HG02610 (cell line): ENCODE results near the gene MNT.
"Not testable (repeated sequence)": the region's sequence is repeated elsewhere in the genome, so short reads cannot be mapped to it uniquely, and the experiment has no call there.

Experiments
- ATAC-seq: cut with Tn5 transposase; IDR thresholded peaks from one replicate; pipeline ENCODE4 v1.9.1; 2021; ENCODE audit warnings: mild to moderate bottlenecking, moderate library complexity; ENCODE audit not compliant: unreplicated experiment

Gene MNT, protein sequence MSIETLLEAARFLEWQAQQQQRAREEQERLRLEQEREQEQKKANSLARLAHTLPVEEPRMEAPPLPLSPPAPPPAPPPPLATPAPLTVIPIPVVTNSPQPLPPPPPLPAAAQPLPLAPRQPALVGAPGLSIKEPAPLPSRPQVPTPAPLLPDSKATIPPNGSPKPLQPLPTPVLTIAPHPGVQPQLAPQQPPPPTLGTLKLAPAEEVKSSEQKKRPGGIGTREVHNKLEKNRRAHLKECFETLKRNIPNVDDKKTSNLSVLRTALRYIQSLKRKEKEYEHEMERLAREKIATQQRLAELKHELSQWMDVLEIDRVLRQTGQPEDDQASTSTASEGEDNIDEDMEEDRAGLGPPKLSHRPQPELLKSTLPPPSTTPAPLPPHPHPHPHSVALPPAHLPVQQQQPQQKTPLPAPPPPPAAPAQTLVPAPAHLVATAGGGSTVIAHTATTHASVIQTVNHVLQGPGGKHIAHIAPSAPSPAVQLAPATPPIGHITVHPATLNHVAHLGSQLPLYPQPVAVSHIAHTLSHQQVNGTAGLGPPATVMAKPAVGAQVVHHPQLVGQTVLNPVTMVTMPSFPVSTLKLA

DNA sequence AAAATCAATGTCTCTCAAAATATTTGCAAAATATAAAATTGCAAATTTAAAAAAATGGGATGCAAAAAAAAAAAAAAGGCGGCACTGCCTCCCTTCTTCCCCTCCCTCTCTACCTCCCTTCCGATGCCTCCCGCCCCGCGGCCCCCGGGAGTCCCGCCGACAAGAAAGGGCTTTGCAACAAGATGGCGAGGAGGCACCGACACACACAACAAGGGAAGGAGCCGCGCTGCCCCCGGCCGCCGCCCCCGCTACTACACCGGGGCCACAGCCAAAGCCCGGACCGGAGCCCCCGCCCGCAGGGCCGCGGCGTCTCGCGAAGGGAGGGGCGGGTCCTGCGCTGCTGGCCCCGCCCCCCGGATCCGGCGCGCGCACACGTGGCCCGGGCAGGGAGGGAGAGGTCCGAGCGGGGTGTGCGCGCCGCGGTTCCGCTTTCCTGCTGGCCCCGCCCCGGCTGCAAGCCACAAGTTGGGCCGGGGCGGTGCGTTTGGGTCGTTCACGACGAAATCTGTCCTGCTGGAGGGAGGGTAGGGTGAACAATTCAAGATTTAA is at the start of gene MNT:
Gene MNT (minus strand): TSS at position 184 of the 549 bp plus-strand sequence. CDS start 348 bp downstream, outside the sequence.
- ATAC-seq: peak; percentile 32

DNA sequence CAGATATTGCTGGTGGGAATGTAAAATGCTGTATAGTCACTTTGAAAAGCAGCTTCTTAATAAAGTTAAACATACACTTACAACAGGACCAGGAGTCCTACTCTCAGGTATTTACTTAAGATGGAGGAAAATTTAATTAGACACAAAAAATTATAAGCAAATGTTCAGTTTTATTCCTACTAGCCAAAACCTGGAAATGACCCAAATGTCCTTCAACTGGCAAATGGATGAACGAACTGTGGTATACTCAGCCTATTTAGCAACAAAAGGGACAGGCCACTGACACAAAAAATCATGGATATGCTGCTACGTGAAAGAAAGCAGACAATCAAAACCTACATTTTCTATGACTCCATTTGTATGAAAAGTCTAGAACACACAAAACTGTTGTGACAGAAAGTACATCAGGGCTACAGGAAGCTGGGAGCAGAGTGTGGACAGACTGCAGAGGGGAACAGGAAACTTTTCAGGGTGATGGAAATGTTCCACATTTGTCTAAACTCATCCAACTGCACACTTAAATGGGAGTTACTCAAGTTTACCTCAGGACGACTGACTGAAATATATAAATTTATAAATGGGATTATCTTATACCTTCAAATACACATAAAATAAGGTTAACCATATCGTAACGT is 49.3 kb upstream of the MNT start:
- ATAC-seq: no peak

- ATAC-seq: no peak
Measured at GRCh38 chr17:2449486-2449885, 48.6 kb upstream of the MNT start.

DNA sequence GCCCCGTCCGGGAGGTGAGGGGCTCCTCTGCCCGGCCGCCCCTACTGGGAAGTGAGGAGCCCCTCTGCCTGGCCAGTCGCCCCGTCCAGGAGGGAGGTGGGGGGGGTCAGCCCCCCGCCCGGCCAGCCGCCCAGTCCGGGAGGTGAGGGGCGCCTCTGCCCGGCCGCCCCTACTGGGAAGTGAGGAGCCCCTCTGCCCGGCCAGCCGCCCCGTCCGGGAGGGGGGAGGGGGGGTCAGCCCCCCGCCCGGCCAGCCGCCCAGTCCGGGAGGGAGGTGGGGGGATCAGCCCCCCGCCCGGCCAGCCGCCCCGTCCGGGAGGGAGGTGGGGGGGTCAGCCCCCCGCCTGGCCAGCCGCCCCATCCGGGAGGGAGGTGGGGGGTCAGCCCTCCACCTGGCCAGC is 46.6 kb upstream of the MNT start:
- not testable (repeated sequence) for ATAC-seq

DNA sequence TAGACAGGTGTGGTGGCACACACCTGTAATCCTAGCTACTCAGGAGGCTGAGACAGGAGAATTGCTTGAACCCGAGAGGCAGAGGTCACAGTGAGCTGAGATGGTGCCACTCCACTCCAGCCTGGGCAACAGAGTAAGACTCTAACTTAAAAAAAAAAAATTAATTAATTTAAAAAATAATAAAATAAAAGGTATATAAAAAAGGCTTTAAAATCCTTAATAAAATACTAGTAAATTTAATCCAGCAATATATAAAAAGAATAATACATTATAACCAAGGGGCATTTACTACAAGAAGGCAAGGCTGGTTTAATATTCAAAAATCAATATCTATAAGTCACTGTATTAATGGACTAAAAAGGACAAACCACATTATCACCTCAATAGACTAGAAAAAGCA is 44.8 kb upstream of the MNT start:
- ATAC-seq: no peak

- no peak for ATAC-seq
Measured at GRCh38 chr17:2444382-2444781, 43.5 kb upstream of the MNT start.

- ATAC-seq: no peak
Measured at GRCh38 chr17:2442166-2442565, 41.3 kb upstream of the MNT start.

- ATAC-seq: no peak
Measured at GRCh38 chr17:2440930-2441329, 40.1 kb upstream of the MNT start.

DNA sequence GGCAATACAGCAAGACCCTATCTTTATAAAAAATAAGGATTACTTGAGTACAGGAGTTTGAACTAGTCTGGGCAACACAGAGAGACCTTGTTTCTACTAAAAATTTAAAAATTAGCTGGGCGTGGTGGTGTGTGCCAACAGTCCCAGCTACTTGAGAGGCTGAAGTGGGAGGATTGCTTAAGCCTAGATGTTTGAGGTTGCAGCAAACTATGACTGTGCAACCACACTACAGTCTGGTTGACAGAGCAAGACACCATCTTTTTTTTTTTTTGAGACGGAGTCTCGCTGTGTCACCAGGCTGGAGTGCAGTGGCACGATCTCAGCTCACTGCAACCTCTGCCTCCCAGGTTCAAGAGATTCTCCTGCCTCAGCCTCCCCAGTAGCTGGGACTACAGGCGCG is 39.1 kb upstream of the MNT start:
- not testable (repeated sequence) for ATAC-seq

- no peak for ATAC-seq
Measured at GRCh38 chr17:2438823-2439222, 38.0 kb upstream of the MNT start.

DNA sequence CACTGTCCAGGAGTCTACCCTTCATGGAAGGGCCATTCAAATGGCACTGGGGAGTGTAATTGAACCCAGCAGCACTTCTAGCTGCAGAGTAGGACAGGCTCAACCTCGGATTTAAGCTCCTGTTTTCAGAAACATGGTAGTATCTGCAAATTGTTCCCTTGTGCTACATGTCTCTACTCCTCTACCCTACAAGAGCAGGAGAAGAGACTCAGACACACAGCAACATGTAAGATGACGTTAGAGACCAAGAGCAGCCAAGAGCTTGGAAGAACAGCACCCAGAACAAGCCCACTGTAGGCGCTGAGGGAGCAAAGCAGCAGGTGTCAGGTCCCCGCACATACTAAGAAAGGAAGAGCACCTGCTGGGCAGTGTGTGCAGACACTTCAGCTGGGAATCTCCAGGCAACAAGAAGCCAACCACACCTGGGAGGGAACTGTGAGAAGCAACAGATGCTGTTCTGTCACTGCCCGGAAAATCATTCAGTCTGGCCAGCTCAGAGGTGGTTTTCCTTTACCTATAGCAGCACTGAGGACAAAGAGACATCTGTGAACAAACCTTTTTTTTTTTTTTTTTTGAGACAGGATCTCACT is 35.6 kb upstream of the MNT start:
- no peak for ATAC-seq

- ATAC-seq: no peak
Measured at GRCh38 chr17:2435862-2436261, 35.0 kb upstream of the MNT start.

DNA sequence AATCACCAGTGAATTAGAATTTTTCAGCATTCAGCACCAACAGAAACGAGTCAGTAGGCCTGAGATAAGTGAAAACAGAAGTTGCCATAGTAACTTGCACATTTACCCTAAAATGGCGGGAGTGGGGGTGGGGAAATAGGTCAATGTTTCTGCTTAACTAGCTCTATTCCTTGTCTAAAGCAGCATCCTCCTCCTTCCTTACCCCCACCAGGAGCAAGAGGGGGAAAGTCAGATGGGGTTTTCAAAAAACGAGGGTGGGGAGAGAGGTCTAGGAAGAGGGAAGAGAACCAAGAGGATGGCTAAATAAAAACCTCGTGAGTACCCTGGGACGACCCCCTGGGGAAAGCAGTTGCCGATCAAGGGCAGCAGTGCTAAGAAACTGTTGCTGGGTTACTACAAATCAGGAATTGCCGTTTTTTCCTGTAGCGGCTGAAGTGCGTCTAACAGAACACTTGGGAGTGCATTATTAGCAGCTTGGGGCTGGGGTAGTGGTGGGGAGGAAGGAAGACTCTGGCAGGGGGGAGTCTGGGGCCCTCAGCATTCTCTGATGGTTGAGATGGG is 34.4 kb upstream of the MNT start:
- ATAC-seq: no peak

DNA sequence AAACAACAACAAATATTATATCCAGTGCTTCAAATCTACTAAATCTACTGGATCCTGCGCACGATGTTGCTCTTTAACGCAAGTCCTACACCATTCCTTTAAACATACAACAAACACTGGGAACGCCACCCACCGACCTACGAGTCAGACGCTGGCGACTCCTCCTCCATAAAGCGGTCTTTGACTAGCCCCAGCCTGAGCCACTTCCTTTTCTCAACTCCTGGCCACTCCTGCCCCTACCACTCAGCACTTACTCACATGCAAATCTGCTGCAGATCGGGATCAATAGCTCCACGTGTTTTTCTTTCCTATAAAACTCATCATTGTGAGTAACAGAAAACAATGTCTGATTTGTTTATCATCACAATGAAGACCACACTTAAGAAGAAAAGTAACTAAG is 32.8 kb upstream of the MNT start:
- ATAC-seq: no peak

DNA sequence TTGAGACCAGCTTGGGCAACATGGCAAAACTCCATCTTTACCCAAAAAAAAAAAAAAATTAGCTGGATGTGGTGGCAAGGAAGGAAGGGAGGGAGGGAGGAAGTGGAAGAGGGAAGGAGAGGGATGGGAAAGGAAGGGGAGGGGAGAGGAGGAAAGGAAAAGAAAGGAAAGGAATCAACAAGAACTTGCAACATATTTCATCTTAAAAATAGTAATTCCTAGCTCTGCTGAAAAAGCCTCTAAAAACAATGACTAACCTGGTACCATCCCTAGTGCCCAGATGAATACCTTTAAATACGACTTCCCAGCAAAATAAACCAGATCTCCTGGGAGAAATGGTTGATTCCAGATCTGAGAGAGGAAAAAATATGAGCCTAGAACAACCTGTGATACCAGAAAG is 27.1 kb upstream of the MNT start:
- no peak for ATAC-seq

- no peak for ATAC-seq
Measured at GRCh38 chr17:2427215-2427614, 26.4 kb upstream of the MNT start.

DNA sequence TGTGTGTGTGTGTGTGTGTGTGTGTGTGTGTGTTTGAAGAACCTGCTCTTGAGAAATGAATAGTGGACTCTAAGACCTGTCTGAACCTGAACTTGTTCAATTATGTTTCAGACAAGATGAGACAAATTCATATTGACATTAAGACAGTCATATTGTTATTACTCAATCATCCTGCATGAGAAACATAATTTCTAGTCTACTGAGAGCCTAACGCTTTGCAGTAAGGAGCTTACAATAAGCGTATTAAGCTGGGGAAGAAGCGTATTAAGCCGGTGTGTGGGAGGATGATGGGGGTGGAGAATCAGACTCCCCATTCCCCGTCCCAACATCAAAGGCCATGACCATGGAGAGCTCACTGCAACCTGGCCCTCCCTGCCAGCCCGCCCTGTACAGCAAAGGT is 22.4 kb upstream of the MNT start:
- ATAC-seq: no peak

DNA sequence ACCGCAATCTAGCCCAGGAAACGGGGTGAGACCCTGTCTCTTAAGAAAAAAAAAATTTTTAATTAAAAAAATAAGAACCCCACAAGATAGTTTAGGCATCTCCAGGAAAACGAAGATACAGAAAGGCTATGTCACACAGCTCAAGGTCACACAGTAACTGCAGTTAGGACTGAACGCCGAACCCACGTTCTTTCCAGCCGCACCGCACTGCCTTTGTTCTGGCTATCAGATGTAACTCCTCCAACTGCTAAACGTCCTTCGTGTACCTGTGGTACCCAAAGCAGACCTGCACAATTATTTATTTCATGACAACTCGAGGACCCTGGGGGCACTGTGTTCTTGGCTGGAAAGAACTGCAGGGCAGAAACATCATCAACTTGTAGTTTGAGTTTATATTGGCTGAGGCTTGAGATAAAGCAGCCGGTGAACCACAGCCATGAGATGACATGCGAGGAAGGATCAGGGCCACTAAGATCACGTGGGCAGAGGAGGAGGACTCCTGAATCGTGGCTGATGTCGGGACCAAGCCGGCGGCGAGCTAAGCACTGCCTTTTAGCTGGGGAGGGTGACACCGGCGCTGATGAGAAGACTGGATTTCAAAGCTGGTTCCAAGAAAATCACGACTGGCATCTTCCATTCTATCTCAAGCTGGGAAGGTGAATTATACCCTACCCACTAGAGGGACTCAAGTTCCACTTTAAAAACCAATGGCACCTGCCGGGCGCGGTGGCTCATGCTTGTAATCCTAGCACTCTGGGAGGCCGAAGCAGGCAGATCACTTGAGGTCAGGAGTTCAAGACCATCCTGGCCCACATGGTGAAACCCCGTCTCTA is 20.7 kb upstream of the MNT start:
- no peak for ATAC-seq

- ATAC-seq: no peak
Measured at GRCh38 chr17:2420176-2420575, 19.3 kb upstream of the MNT start.

DNA sequence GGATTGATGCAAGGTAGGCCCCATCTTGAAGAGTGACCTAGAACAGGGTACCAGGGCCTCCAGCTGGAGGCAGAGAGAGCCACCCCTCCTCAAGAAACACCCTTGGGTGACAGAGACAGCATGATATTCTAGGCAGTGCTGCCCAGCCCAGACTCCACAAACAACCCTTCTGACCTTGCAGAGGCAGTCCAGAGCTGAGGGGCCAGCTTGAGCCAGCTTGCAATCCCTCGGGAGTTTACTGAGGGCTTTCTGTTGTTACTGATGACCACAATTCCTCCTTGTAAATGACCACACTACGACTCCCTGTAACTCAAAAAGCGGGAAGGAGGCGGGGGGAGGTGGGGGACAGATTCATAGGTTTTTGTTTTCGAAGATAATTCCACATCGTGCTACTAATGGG is 18.6 kb upstream of the MNT start:
- ATAC-seq: no peak
